SHP77 treated with DMSO at 0.1 percent for 48 hours (cell line): ENCODE data around the gene SEMA3G.

Source experiments
- DNase-seq: peaks from one replicate; lab custom pipeline; 2025; lab: John Stamatoyannopoulos, UW

Gene SEMA3G

GRCh38 chr3:52444860-52445793 is at the start of gene SEMA3G:
Gene SEMA3G (minus strand): TSS chr3:52445103. CDS start chr3:52445027, 76 bp downstream.
- peak; percentile 33 for DNase-seq

- DNase-seq: no peak
These were observed 49.5 kb upstream of the SEMA3G start for GRCh38 chr3:52494445-52494844.

- DNase-seq: no peak
These were observed 48.5 kb upstream of the SEMA3G start for GRCh38 chr3:52493232-52494017.

- no peak for DNase-seq
These were observed 47.2 kb upstream of the SEMA3G start for GRCh38 chr3:52492059-52492458.

GRCh38 chr3:52490939-52491526 is 46.1 kb upstream of the SEMA3G start:
- DNase-seq: no peak

GRCh38 chr3:52490035-52490938 is 45.4 kb upstream of the SEMA3G start:
- DNase-seq: no peak

- DNase-seq: no peak
These were observed 44.5 kb upstream of the SEMA3G start for GRCh38 chr3:52489453-52489852.

GRCh38 chr3:52488746-52489145 is 43.8 kb upstream of the SEMA3G start:
- DNase-seq: no peak

- DNase-seq: no peak
These were observed 43.1 kb upstream of the SEMA3G start for GRCh38 chr3:52487788-52488691.

- DNase-seq: no peak
These were observed 42.3 kb upstream of the SEMA3G start for GRCh38 chr3:52487050-52487787.

- no peak for DNase-seq
These were observed 40.0 kb upstream of the SEMA3G start for GRCh38 chr3:52484680-52485461.

- no peak for DNase-seq
These were observed 38.9 kb upstream of the SEMA3G start for GRCh38 chr3:52483577-52484381.

GRCh38 chr3:52483081-52483480 is 38.2 kb upstream of the SEMA3G start:
- no peak for DNase-seq

- no peak for DNase-seq
These were observed 37.1 kb upstream of the SEMA3G start for GRCh38 chr3:52481819-52482521.

GRCh38 chr3:52480768-52481715 is 36.1 kb upstream of the SEMA3G start:
- no peak for DNase-seq

GRCh38 chr3:52479877-52480575 is 35.1 kb upstream of the SEMA3G start:
- no peak for DNase-seq
